HUES64 (cell line): ENCODE measurements around the gene THSD4.

ENCODE experiments used
- H3K27ac ChIP-seq: 2 replicates; pipeline ENCODE4 v1.7.0; 2013; ENCODE audit warnings: low read depth, low read length, inconsistent platforms
- H3K27me3 ChIP-seq: 2 replicates; pipeline ENCODE4 v1.6.1; 2013; ENCODE audit warnings: mild to moderate bottlenecking, low read length; ENCODE audit not compliant: insufficient read depth
- H3K36me3 ChIP-seq: 2 replicates; pipeline ENCODE4 v1.6.1; 2013; ENCODE audit warnings: mild to moderate bottlenecking, low read length; ENCODE audit not compliant: insufficient read depth
- H3K4me1 ChIP-seq: 2 replicates; pipeline ENCODE4 v1.6.1; 2013; ENCODE audit warnings: mild to moderate bottlenecking, low read length, moderate library complexity; ENCODE audit not compliant: insufficient read depth
- H3K4me3 ChIP-seq: 2 replicates; pipeline ENCODE4 v1.5.1; 2013; ENCODE audit warnings: mild to moderate bottlenecking, low read length, moderate library complexity
- H3K9ac ChIP-seq: 2 replicates; pipeline ENCODE4 v1.6.1; 2013; ENCODE audit warnings: mild to moderate bottlenecking, low read depth, low read length
- H3K9me3 ChIP-seq: 2 replicates; pipeline ENCODE4 v1.6.1; 2013; ENCODE audit warnings: low read depth, low read length; ENCODE audit not compliant: insufficient read depth
- WGBS: fragments of 150-250, 120-280 bp; methylation state at CpG from one replicate; pipeline ENCODE4 v1.1.7; 2013; ENCODE audit warnings: missing lambda C conversion rate; 5-methylcytosine and 5-hydroxymethylcytosine counted together

Gene THSD4

DNA sequence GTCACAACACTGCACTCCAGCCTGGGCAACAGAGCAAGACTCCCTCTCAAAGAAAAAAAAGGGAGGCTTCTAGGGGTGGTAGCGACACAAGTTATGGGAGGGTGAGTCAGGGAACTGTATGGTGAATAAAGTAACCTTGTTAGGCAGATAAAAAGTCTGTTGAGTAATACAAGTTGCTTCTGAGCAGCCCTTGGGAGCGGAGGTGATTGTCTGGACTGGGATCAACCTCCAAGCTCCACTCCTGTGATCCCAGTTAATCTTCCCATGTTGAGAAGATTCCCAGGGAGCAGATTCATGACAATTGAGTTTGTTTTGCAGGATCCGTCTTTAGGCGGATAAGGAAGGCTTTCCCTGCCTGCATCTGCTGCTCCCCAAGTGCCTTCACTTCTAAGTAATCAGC, 335.9 kb downstream of the THSD4 start:
- Histone ChIP-seq H3K27me3 (no peaks in the 10 kb centered on the region), H3K4me3 (no peak overlapping the region), H3K36me3 (no peaks in the 10 kb centered on the region), H3K9me3 (no peaks in the 10 kb centered on the region), H3K9ac (no peak overlapping the region), H3K4me1 (peaks cover 20% of the 10 kb centered on the region), H3K27ac (no peak overlapping the region)
- WGBS, result 88% methylated on average over 4 of the region's 4 CpGs

DNA sequence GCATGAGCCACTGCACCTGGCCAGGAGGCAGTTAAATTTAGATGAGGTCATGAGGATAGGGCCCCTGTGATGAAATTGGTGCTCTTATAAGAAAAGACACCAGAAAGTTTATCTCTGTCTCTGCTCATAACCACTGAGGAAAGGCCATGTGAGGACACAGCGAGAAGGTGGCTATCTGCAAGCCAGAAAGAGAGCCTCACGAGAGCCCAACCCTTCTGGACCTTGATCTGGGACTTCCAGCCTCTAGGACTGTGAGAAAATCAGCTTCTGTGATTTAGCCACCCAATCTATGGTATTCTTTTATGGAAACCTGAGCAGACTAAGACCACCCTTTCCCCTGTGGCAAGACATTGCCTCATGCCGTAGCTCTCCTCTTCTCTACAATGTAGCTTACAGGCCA, 337.6 kb downstream of the THSD4 start:
- Histone ChIP-seq H3K27ac (no peak overlapping the region), H3K4me3 (no peak overlapping the region), H3K9ac (no peak overlapping the region), H3K9me3 (no peaks in the 10 kb centered on the region), H3K27me3 (no peaks in the 10 kb centered on the region), H3K36me3 (no peaks in the 10 kb centered on the region), H3K4me1 (peaks cover 11% of the 10 kb centered on the region)
- 95% methylated on average over 3 of the region's 3 CpGs for WGBS

- Histone ChIP-seq H3K4me1 (peaks cover 6% of the 10 kb centered on the region; the same call in 1 of the 2 replicates), H3K4me3 (no peak overlapping the region), H3K27ac (no peak overlapping the region), H3K9me3 (no peaks in the 10 kb centered on the region), H3K9ac (no peak overlapping the region), H3K27me3 (no peaks in the 10 kb centered on the region), H3K36me3 (no peaks in the 10 kb centered on the region)
- 90% methylated on average over 6 of the region's 6 CpGs for WGBS
Measured at GRCh38 chr15:71454462-71454996, 339.3 kb downstream of the THSD4 start.

DNA sequence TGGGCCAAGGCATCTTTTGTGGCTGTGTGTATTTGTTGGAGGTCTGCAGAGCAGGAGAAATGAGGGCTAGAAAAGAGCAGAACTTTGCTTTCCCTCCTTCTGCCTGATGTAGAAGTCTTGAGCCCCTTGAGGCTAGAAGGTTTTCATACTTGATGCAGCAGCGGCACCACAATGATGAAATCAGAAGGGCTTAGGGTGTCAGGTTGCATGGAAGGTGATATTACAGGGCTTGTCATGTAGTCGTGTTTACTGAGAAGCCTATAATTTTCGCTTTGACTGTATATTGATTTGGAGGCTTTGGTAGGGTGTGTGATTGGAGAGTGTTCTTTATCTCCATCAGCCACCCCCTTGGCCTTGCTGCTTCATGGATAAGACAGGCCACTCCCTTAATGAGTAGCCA, 339.8 kb downstream of the THSD4 start:
- no peak overlapping the region for H3K4me3 ChIP-seq
- H3K27ac ChIP-seq, result no peak overlapping the region
- H3K4me1 ChIP-seq, result peaks cover 6% of the 10 kb centered on the region; the same call in 1 of the 2 replicates
- H3K27me3 ChIP-seq, result no peaks in the 10 kb centered on the region
- H3K9me3 ChIP-seq, result no peaks in the 10 kb centered on the region
- no peak overlapping the region for H3K9ac ChIP-seq
- WGBS, result 84% methylated on average over 3 of the region's 3 CpGs
- no peaks in the 10 kb centered on the region for H3K36me3 ChIP-seq

DNA sequence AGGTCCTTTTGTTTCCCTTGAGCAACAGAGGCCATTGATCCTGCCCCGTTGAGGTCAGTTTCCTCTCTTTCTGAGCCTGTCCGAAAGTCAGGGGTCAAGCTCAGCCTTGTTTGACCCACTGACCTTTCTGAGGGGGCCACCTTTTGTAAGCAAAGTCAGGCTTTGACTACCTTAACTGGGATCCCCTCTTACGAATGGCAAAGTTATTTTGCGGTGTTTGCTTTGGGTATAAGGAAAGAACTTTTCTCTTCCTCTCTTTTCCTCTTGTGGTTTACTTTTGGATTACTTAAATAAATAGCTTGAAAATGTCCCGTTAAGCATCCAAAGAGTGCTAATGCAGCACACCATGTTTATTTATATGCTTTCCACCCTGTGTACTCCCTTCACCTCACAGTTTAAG, 340.6 kb downstream of the THSD4 start:
- Histone ChIP-seq H3K9ac (no peak overlapping the region), H3K9me3 (no peaks in the 10 kb centered on the region), H3K36me3 (no peaks in the 10 kb centered on the region), H3K27ac (no peak overlapping the region), H3K27me3 (no peaks in the 10 kb centered on the region), H3K4me1 (peaks cover 6% of the 10 kb centered on the region; the same call in 1 of the 2 replicates), H3K4me3 (no peak overlapping the region)
- WGBS, result 84% methylated on average over 4 of the region's 5 CpGs

- no peaks in the 10 kb centered on the region for H3K27me3 ChIP-seq
- no peak overlapping the region for H3K4me3 ChIP-seq
- no peaks in the 10 kb centered on the region for H3K9me3 ChIP-seq
- H3K9ac ChIP-seq, result no peak overlapping the region
- peaks cover 6% of the 10 kb centered on the region; the same call in 1 of the 2 replicates for H3K4me1 ChIP-seq
- no peak overlapping the region for H3K27ac ChIP-seq
- no peaks in the 10 kb centered on the region for H3K36me3 ChIP-seq
Measured at GRCh38 chr15:71456362-71456761, 341.1 kb downstream of the THSD4 start.

DNA sequence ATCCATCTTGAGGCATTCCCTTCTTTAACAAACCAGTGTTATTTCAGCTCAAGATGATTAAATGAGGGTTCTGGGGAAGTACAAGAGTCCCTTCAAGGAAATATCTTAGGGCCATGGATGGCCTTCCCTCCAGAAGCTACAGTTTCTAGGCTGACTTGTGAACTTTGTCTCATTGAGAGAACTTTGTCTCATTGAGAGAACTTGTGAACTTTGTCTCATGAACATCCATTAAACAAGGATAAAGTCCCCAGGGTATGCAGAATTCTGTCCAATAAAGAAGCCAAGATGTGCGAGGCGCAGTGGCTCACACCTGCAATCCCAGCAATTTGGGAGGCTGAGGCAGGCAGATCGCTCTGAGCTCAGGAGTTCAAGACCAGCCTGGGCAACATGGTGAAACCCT, 341.5 kb downstream of the THSD4 start:
- H3K27me3 ChIP-seq, result no peaks in the 10 kb centered on the region
- H3K9ac ChIP-seq, result no peak overlapping the region
- over 99% methylated on average over 3 of the region's 3 CpGs for WGBS
- no peaks in the 10 kb centered on the region for H3K36me3 ChIP-seq
- no peak overlapping the region for H3K27ac ChIP-seq
- H3K4me3 ChIP-seq, result no peak overlapping the region
- peaks cover 6% of the 10 kb centered on the region; the same call in 1 of the 2 replicates for H3K4me1 ChIP-seq
- no peaks in the 10 kb centered on the region for H3K9me3 ChIP-seq

DNA sequence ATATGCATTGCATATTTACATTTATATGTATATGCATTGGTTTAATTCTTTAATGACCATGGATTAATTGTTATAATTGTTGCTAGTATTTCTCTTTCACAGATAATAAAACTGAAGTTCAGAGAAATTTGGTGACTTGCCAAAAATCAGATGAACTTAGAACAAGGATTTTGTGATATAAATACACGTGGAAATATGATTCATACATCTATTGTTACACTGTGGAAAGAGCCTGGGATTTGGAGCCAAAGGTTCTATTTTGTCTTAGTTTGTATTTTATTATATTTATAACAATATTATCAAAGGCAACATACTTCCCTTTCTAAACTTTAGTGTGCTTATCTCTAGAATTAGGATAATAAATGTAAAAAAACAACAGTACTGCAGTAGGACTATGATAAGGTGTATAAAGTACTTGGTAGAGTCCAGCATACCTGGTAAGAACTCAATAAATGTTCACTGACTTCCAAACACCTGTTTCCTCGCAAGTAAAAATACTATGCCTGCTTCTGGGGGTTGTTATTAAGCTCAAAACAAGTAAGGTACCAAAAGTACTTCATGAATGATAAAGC, 342.9 kb downstream of the THSD4 start:
- WGBS, result 87% methylated on average over 2 of the region's 2 CpGs
- Histone ChIP-seq H3K27ac (no peak overlapping the region), H3K4me1 (peaks cover 6% of the 10 kb centered on the region; the same call in 1 of the 2 replicates), H3K4me3 (no peak overlapping the region), H3K9me3 (no peaks in the 10 kb centered on the region), H3K27me3 (no peaks in the 10 kb centered on the region), H3K9ac (no peak overlapping the region), H3K36me3 (no peaks in the 10 kb centered on the region)

DNA sequence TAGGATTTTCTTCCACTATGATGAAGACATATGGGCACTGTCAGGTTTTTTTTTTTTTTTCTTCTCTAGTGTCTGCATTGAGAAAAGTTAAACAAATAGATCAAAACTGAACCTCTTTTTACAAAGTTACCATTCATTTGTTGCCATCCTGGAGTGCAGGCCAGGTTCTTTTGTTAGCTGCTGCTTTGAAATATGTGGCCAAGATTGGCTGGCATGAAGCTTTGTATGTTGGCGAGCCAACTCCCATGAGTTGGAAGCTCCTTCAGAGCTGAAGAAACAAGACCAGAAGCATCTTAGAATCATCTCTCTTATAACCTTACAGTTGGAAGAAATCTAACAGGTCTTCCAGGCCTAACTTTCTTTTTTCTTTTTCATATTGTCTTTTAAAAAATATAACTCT, 346.5 kb downstream of the THSD4 start:
- WGBS, result 95% methylated on average over 1 of the region's 1 CpG
- Histone ChIP-seq H3K27me3 (no peaks in the 10 kb centered on the region), H3K9ac (no peak overlapping the region), H3K4me3 (no peak overlapping the region), H3K4me1 (peaks cover 14% of the 10 kb centered on the region), H3K27ac (no peak overlapping the region), H3K36me3 (no peaks in the 10 kb centered on the region), H3K9me3 (no peaks in the 10 kb centered on the region)

DNA sequence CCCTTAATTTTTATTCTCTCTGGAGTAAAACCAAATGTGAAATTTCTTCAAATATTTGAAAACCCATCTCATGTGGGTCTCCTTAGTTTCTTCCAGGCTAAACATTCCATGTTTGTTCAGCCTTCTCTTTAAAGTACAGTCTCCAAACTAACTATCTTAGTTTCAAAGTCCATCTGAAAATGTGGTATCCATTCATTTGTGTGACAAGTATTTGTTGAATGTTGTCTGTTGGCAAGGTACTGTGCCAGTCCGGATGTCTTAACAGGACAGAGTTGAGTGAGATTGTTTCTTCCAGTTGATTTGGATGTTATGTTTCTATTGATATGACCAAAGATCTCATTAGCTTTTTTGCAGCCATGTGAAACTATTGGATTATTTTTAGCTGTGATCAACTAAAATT, 347.4 kb downstream of the THSD4 start:
- H3K9ac ChIP-seq, result no peak overlapping the region
- H3K27ac ChIP-seq, result no peak overlapping the region
- H3K4me3 ChIP-seq, result no peak overlapping the region
- H3K9me3 ChIP-seq, result no peaks in the 10 kb centered on the region
- no peaks in the 10 kb centered on the region for H3K36me3 ChIP-seq
- 87% methylated on average over 1 of the region's 1 CpG for whole genome bisulfite sequencing
- H3K4me1 ChIP-seq, result peaks cover 14% of the 10 kb centered on the region
- no peaks in the 10 kb centered on the region for H3K27me3 ChIP-seq

DNA sequence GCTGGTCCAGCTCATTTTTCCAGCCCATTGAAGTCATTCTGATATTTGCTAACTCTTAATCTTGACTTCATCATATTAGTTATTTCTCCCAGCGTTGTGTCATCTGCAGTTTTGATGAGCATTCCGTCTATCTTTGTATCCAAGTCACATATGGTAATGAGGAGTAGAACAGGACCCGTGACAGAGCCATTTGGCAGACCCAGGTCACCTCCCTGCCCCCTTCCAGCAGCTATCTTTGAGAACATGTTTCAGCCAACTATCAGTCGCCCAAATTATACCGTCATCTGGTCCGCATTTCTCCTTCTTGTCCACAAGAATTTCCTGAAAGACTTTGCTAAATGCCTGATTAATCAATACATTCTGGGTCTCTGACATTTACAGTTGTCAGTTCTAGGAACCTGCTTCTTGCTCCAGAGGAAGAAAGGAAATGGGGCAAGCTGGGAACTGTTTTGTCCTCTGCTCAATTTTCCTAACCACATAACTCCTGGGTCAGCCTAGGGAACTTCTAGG, 347.9 kb downstream of the THSD4 start:
- WGBS, result 93% methylated on average over 6 of the region's 6 CpGs
- H3K27me3 ChIP-seq, result no peaks in the 10 kb centered on the region
- no peaks in the 10 kb centered on the region for H3K36me3 ChIP-seq
- no peaks in the 10 kb centered on the region for H3K9me3 ChIP-seq
- H3K4me1 ChIP-seq, result peaks cover 14% of the 10 kb centered on the region
- no peak overlapping the region for H3K9ac ChIP-seq
- no peak overlapping the region for H3K4me3 ChIP-seq
- H3K27ac ChIP-seq, result no peak overlapping the region
